NCI-H345 (cell line): ENCODE data around the gene IFNA14.
"Not testable (repeated sequence)": the region's sequence is repeated elsewhere in the genome, so short reads cannot be mapped to it uniquely, and the experiment has no call there.

Experiments
- DNase-seq: peaks from one replicate; lab custom pipeline; 2025; lab: John Stamatoyannopoulos, UW

Gene IFNA14

DNA sequence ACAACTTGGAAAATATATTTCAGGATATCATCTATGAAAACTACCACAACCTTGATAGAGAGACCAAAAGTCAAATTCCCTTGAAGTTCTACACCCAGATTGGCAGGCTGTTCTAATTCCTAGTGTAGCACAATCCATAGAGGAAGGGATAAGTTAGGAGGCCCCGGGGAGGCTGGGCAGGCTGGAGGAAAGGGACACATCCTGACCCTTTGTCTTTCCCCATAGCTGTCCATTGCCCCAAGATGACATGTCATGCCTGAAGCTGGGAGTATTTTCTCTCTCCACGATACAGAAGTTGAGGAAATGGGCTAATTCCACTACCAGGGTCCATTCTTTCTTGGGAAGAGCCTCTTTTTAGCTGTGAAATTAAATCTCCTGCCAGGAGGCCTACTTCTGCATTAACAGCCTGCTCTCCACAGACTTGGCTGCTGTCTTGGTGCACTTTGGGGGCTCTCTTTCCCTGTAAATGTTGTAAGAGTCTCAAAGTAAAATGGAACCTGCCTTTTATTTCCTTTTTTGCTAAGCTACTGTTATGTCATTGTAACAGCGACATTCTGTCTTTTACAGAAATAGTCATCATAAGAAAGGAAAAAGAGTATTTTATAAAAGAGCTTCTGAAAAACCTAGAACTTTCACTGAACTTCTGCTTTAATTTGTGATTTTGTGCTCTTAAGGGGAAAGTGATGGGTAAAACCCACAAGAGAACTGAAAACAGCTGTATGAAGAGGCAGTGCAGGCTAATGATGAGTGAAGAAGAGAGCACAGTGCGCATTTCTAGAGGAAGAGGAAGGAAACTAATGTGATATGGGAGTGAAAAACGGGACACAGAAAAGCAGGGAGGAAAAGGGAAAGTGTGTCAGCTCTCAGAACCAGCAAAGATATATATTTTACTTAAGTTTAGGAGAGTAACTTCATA, 26.1 kb downstream of the IFNA14 start:
- not testable (repeated sequence) for DNase-seq

DNA sequence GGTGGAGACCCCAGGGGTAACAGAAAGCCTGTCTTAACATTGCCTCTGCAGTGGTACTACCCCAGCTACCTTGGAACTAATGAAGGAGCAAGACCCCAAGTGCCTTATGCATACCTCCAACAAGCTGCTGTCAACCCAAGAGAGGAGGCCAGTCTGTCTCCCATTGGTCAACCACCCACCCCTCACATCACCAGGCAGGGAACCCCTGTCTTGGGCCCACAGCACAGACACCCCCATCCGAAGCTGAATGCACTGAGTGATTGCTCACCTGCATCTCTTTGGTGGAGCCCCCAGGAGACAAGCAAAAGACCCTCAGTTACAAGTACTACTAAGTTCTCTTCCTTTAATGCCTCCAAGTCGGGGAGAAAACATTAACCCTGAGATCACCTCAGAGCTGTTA, 27.6 kb downstream of the IFNA14 start:
- DNase-seq, result not testable (repeated sequence)

DNA sequence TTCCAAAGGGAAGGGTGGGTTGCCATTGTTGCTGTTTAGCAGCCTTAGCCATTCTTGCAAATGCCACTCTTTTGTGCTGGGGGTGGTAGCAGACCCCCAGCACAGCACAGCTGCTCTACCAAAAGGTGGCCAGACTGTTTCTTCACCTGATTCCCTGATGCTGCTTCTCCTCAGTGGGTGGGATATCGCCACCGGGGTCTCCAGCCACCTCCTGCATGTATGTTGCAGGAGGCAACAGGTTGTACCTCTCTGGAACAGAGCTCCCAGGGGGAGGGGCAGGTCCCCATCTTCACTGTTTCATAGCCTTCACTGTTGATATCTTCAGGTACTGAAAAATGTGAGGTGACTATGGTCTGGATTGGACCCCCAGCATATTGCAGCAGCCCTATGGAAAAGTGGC, 29.0 kb downstream of the IFNA14 start:
- DNase-seq, result not testable (repeated sequence)

DNA sequence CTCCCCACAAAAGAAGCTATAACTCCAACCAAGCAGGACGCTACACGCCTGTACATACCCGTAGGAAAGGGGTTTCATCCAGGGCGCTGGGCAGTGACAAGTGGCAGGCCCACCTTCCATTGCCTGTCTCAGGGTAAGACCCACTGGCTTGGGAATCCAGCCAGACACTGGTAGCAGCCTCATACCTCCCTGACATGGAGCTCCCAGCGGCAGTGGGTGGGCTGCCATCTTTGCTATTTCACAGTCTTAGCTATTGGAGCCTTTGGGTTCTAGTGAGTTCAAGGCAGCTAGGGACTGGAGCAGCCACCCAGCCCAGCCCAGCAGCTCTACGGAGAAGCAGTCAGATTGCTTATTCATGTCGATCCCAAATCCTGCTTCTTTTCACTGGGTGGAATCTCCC, 29.5 kb downstream of the IFNA14 start:
- DNase-seq, result no peak

DNA sequence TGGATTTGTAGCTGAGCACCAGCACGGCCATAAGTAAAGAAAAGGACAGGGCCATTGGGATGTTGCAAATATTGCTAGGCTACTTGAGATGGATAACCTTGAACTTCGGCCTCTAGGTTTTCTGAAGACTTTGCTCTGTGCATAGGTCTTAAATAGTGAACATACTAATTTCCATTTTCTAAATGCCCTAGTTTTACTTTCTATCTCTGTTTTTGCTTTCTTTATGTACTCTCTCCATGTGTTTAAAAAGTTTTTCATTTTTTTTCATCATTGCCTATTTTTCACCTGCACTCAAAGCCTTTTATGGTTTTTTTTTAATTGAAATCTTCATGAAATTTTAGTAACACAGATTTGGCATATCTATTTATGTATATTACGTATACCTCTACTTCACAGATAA, 32.8 kb downstream of the IFNA14 start, which contains the start of gene IFNA10:
Gene IFNA10, minus strand, starts transcription at position 101 of the 400 bp plus-strand sequence. Its CDS starts 46 bp downstream, at position 55.
- DNase-seq, result not testable (repeated sequence)

DNA sequence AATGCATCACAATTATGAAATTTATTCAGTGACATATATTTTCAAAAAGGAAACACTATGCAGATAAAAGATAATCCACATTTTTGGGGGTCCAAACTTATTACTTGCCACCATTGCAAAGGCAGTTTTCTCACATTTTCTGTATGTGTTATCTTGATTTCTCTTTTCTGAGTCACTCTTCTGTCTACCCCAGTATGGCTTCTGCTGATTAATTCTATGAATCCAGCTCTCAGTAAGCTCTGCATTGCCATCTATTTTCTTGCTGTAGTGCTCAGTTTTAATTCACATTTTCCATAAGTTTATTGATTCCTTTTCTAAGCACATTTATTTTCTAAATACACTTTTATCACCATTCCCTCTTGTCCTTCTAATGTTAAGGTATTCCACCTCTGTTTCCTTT, 34.6 kb downstream of the IFNA14 start:
- DNase-seq, result no peak

DNA sequence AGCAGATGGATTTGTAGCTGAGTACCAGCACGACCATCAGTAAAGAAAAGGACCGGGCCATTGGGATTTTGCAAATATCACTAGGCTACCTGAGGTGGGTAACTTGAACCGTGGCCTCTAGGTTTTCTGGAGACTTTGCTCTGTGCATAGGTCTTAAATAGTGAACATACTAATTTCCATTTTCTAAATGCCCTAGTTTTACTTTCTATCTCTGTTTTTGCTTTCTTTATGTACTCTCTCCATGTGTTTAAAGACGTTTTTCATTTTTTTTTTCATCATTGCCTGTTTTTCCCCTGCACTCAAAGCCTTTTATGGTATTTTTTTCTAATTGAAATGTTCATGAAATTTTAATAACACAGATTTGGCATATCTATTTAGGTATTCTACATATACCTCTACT, 37.7 kb downstream of the IFNA14 start, which contains the start of gene IFNA7:
Gene IFNA7, minus strand, starts transcription at position 101 of the 400 bp plus-strand sequence. Its CDS starts 40 bp downstream, at position 61.
- not testable (repeated sequence) for DNase-seq

DNA sequence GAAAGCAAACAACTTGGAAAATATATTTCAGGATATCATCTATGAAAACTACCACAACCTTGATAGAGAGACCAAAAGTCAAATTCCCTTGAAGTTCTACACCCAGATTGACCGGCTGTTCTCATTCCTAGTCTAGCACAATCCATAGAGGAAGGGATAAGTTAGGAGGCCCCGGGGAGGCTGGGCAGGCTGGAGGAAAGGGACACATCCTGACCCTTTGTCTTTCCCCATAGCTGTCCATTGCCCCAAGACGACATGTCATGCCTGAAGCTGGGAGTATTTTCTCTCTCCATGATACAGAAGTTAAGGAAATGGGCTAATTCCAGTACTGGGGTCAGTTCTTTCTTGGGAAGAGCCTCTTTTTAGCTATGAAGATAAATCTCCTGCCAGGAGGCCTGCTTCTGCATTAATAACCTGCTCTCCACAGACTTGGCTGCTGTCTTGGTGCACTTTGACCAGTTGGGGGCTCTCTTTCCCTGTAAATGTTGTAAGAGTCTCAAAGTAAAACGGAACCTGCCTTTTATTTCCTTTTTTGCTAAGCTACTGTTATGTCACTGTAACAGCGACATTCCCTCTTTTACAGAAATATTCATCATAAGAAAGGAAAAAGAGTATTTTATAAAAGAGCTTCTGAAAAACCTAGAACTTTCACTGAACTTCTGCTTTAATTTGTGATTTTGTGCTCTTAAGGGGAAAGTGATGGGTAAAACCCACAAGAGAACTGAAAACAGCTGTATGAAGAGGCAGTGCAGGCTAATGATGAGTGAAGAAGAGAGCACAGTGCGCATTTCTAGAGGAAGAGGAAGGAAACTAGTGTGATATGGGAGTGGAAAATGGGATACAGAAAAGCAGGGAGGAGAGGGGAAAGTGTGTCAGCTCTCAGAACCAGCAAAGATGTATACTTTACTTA, 44.7 kb downstream of the IFNA14 start:
- DNase-seq, result not testable (repeated sequence)
